Pancreas (tissue), 10 donors: ENCODE measurements around the gene AP2A1. TPM values are rescaled to one million over a fixed set of nuclear protein-coding genes. Genes with fewer than 3 reads are reported as not detected.

Experiments
- ATAC-seq, 4 donors: fragments of 200-7000 bp; cut with Tn5 transposase; one replicate each; pipeline versions ENCODE4 v1.8.0 to v1.9.1; 2020; ENCODE audit warnings: mild to moderate bottlenecking in 4 of 4, moderate library complexity in 4 of 4
- DNase-seq, 6 donors: peaks; one replicate each; pipeline ENCODE4 v3.0.0-alpha.2; 2020
- FAIRE-seq: peaks from 2 replicates; lab custom pipeline; 2012; peaks lifted over from hg19 to GRCh38; lab: Jason Lieb, UNC
- H3K27ac ChIP-seq, 4 donors: fragments of 200-600 bp; sonication (generic); 1 replicate in 3 of 4; 2 replicates in 1 of 4; pipeline versions ENCODE4 v1.5.0 to v1.8.0; 2020
- H3K27me3 ChIP-seq, 4 donors: fragments of 200-600 bp; one replicate each; pipeline ENCODE4 v1.8.0; 2021
- H3K36me3 ChIP-seq, 3 donors: fragments of 200-600 bp; sonication (generic) in 1 of 3; one replicate each; pipeline versions ENCODE4 v1.5.0 to v1.8.0; 2020 to 2021
- H3K4me1 ChIP-seq, 3 donors: fragments of 200-600 bp; one replicate each; pipeline ENCODE4 v1.8.0; 2021
- H3K4me3 ChIP-seq, 4 donors: fragments of 200-600 bp; sonication (generic) in 2 of 4; one replicate each; pipeline versions ENCODE4 v1.5.0 to v1.8.0; 2020 to 2021
- H3K9me3 ChIP-seq, 4 donors: fragments of 200-600 bp; one replicate each; pipeline ENCODE4 v1.8.0; 2021
- WGBS, 2 donors: extraction: QIAGEN DNeasy Blood & Tissue Kit; methylation state at CpG; one replicate each; pipeline ENCODE4 v1.1.7; 2013; 5-methylcytosine and 5-hydroxymethylcytosine counted together
- intact Hi-C, 3 donors: fragments of 100-400 bp; cut with DNase I; formaldehyde crosslinking; loops; one replicate each; pipeline versions ENCODE4 v1.11.1 to v1.14.2; 2022
- polyA plus RNA-seq, 2 donors: library from polyadenylated mRNA; stranded (reverse); fragments of 200-250 nt; gene quantifications; one replicate each; pipeline ENCODE4 v1.2.3, GENCODE V29; 2013
- total RNA-seq, 6 donors: library from RNA; stranded (reverse); fragmentation: NEBNext Ultra II Directional in 4 of 6; extraction: Animal tissue kit (Norgen Biotek cat#: 25700) in 4 of 6; gene quantifications; one replicate each; pipeline versions ENCODE4 v1.2.1 to v1.2.4, GENCODE V29; 2021 to 2023
- TF ChIP-seq, protein P1 (sequence below), 4 donors: fragments of 200-600 bp; sonication (generic) in 3 of 4; IDR thresholded peaks; one replicate each; pipeline versions ENCODE4 v1.5.0 to v1.8.0; 2021; ENCODE audit warnings: antibody characterized with exemption in 4 of 4
- donor health status: healthy with polysubstance abuse.
- donor health status: DM: no; HTN: no; CAD: no; lungs with moderate emphysema.
- donor health status: DM: no; HTN: no; CAD: no.
- donor health status: control.
- donor health status: control.
- donor health status: Bipolar disorder and iron deficiency.
- donor health status: DM: yes; HTN: yes; CAD: no.
- donor health status: DM: no; HTN: no; CAD: no.
- donor health status: DM: no; HTN: no; CAD: no.
- donor health status: DM: yes; HTN: yes; CAD: no.

AP2A1 gene
- total and polyA plus RNA-seq, 8 donors: 27.1 to 42.8 (median 33.3) TPM

GRCh38 chr19:49798574-49798973 is 31.8 kb downstream of the AP2A1 start:
- H3K27me3 ChIP-seq: no peaks in the 10 kb centered on the region
- FAIRE-seq (no peak), DNase-seq (peak in 1 of 6 donors; percentile 67), ATAC-seq (no peak)
- no peaks in the 10 kb centered on the region for H3K9me3 ChIP-seq
- intact Hi-C loops: no loop called here
- H3K4me1 ChIP-seq: no peaks in the 10 kb centered on the region
- H3K4me3 ChIP-seq: no peak overlapping the region
- peaks cover 4 to 21% (median 4%) of the 10 kb centered on the region in 3 donors for H3K36me3 ChIP-seq
- WGBS, 2 donors: 92 to 93% methylated on average over 11 of the region's 11 CpGs
- TF ChIP-seq, protein P1, sequence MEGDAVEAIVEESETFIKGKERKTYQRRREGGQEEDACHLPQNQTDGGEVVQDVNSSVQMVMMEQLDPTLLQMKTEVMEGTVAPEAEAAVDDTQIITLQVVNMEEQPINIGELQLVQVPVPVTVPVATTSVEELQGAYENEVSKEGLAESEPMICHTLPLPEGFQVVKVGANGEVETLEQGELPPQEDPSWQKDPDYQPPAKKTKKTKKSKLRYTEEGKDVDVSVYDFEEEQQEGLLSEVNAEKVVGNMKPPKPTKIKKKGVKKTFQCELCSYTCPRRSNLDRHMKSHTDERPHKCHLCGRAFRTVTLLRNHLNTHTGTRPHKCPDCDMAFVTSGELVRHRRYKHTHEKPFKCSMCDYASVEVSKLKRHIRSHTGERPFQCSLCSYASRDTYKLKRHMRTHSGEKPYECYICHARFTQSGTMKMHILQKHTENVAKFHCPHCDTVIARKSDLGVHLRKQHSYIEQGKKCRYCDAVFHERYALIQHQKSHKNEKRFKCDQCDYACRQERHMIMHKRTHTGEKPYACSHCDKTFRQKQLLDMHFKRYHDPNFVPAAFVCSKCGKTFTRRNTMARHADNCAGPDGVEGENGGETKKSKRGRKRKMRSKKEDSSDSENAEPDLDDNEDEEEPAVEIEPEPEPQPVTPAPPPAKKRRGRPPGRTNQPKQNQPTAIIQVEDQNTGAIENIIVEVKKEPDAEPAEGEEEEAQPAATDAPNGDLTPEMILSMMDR (IDR thresholded peaks at IDR 0.05): no peak
- H3K27ac ChIP-seq: no peak overlapping the region

DNA sequence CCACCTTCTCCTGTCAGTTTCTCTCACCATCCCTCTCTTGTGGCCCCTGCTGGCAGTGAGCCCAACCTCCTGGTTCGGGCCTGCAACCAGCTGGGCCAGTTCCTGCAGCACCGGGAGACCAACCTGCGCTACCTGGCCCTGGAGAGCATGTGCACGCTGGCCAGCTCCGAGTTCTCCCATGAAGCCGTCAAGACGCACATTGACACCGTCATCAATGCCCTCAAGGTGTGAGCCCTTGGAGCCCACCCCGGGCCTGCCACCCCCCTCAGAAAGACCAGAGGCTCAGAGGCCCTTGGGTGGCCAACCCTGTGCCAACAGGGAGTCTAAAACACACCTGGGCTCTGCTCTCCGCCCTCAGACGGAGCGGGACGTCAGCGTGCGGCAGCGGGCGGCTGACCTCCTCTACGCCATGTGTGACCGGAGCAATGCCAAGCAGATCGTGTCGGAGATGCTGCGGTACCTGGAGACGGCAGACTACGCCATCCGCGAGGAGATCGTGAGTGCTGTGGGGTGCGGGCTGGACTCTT is 32.5 kb downstream of the AP2A1 start:
- 89 to 92% methylated on average over 28 of the region's 28 CpGs for WGBS, 2 donors
- intact Hi-C loops: no loop called here
- no peak for ATAC-seq

DNA sequence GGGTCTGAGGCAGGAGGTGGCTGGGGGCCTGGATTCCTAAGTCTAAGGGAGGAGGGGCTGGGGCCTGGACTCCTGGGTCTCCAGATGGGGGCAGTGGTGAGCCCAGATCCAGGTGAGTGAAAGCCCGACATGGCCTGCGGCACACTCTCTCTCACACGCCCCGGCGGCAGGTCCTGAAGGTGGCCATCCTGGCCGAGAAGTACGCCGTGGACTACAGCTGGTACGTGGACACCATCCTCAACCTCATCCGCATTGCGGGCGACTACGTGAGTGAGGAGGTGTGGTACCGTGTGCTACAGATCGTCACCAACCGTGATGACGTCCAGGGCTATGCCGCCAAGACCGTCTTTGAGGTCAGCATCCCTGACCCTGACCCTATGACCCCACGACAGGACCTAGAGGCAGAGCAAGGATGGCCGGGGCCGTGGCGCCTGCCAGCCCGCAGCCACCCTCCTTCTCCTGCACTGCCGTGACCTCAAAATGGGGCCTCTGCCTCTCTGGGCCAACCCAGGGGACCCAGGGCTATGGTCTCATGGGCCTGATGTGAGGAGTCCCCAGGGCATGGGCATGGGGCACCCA is 33.1 kb downstream of the AP2A1 start:
- Histone ChIP-seq H3K9me3 (no peaks in the 10 kb centered on the region), H3K4me3 (no peak overlapping the region), H3K27ac (no peak overlapping the region), H3K36me3 (peaks cover 4 to 12% (median 4%) of the 10 kb centered on the region in 3 donors), H3K4me1 (no peaks in the 10 kb centered on the region), H3K27me3 (no peaks in the 10 kb centered on the region)
- TF ChIP-seq, protein P1 (IDR thresholded peaks at IDR 0.05): no peak
- ATAC-seq (no peak), FAIRE-seq (no peak), DNase-seq (peak in 1 of 6 donors; percentile 45)
- intact Hi-C loops: no loop called here
- 93 to 95% methylated on average over 25 of the region's 25 CpGs for WGBS, 2 donors

More for the DNA sequence above, 32.5 kb downstream of the AP2A1 start:
- no peak for FAIRE-seq
- Histone ChIP-seq H3K27me3 (no peaks in the 10 kb centered on the region), H3K27ac (no peak overlapping the region), H3K4me3 (no peak overlapping the region), H3K9me3 (no peaks in the 10 kb centered on the region), H3K36me3 (peaks cover 4 to 17% (median 4%) of the 10 kb centered on the region in 3 donors), H3K4me1 (no peaks in the 10 kb centered on the region)
- TF ChIP-seq, protein P1 (IDR thresholded peaks at IDR 0.05): no peak
- peak in 2 of 6 donors; percentile 43 to 67 for DNase-seq

- no peak overlapping the region for H3K4me3 ChIP-seq
- TF ChIP-seq, protein P1 (IDR thresholded peaks at IDR 0.05): no peak
- peaks cover 3 to 4% (median 3%) of the 10 kb centered on the region in 3 donors for H3K36me3 ChIP-seq
- FAIRE-seq: no peak
- no peak overlapping the region for H3K27ac ChIP-seq
- no peak for ATAC-seq
- H3K9me3 ChIP-seq: no peaks in the 10 kb centered on the region
- 97 to 98% methylated on average over 10 of the region's 10 CpGs for WGBS, 2 donors
- intact Hi-C loops: no loop called here
- H3K27me3 ChIP-seq: no peaks in the 10 kb centered on the region
- no peaks in the 10 kb centered on the region for H3K4me1 ChIP-seq
- DNase-seq: peak in 1 of 6 donors; percentile 71
Measured at GRCh38 chr19:49800771-49801170, 34.0 kb downstream of the AP2A1 start.

GRCh38 chr19:49801401-49801888 is 34.6 kb downstream of the AP2A1 start:
- intact Hi-C loops: no loop called here
- 81 to 88% methylated on average over 32 of the region's 32 CpGs for WGBS, 2 donors
- Histone ChIP-seq H3K4me1 (no peaks in the 10 kb centered on the region), H3K36me3 (peaks cover 0 to 2% (median 0%) of the 10 kb centered on the region in 3 donors), H3K27ac (no peak overlapping the region), H3K9me3 (no peaks in the 10 kb centered on the region), H3K4me3 (peak overlapping the region in 2 of 4 donors; percentile 38 to 39), H3K27me3 (no peaks in the 10 kb centered on the region)
- TF ChIP-seq, protein P1 (IDR thresholded peaks at IDR 0.05): no peak
- FAIRE-seq: no peak
- no peak for ATAC-seq
- DNase-seq: peak in 1 of 6 donors; percentile 46
